AG20443 (cell line): ENCODE measurements around the gene IKBKG.
"Not testable (repeated sequence)": the region's sequence is repeated elsewhere in the genome, so short reads cannot be mapped to it uniquely, and the experiment has no call there.

Experiments used
- DNase-seq: peaks from one replicate; pipeline ENCODE4 v3.0.0; 2012; ENCODE audit warnings: low spot score, mixed read lengths

Gene IKBKG

DNA sequence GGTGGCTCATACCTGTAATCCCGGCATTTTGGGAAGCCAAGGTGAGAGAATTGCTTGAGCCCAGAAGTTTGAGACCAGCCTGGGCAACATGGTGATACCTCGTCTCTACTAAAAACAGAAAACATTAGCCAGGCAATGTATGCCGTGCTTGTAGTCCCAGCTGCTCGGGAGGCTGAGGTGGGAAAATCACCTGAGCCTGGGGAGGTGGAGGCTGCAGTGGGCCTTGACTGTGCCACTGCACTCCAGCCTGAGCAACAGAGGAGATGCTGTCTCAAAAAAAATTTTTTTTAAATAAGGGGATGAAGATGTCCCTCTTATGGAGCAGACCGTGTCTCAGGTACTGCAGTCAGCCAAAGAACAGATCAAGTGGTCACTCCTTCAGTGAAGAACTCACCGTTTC is 58.1 kb downstream of the IKBKG start:
- no peak for DNase-seq

DNA sequence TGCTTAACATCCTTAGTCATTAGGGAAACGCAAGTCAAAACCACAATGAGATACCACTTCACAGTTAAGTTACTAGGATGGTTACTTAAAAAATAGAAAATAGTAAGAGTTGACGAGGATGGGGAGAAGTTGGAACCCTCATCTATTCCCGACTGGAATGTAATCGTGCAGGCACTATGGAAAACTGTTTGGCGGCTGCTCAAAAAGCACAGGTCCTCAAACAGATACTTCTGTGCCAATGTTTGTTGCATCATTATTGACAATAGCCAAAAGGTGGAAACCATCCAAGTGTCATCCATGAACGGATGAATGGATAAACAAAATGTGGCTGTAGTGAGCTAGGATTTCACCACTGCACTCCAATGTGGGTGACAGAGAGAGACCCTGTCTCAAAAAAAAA is 60.0 kb downstream of the IKBKG start:
- DNase-seq: no peak

DNA sequence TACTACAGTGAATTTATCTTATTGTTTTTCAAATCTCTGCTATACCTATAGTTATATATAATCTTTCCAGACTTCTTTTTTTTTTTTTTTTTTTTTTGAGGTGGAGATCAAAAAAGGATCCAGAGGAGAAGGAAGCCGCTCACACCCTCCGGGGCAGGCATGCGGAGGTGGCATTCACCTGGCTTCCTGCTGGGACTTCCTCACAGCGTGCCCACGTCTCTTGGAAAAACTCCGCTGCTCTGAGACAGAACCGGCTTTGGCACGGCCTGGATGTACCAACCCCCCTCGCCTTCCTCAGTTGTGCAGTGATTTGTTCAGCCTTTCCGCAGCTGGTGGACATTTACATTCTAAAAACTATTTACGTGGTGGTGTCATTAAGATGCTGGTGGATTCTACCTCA is 60.6 kb downstream of the IKBKG start:
- DNase-seq: not testable (repeated sequence)

DNA sequence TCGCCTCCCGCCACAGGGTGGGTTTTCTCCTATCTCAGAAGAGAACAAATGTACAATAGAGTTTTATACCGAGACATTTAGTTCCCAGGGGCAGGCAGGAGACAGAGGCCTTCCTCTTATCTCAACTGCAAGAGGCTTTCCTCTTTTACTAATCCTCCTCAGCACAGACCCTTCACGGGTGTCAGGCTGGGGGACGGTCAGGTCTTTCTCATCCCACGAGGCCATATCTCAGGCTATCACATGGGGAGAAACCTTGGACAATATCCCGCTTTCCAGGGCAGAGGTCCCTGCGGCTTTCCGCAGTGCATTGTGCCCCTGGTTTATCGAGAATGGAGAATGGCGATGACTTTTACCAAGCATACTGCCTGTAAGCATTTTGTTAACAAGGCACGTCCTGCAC is 61.4 kb downstream of the IKBKG start:
- DNase-seq: not testable (repeated sequence)

DNA sequence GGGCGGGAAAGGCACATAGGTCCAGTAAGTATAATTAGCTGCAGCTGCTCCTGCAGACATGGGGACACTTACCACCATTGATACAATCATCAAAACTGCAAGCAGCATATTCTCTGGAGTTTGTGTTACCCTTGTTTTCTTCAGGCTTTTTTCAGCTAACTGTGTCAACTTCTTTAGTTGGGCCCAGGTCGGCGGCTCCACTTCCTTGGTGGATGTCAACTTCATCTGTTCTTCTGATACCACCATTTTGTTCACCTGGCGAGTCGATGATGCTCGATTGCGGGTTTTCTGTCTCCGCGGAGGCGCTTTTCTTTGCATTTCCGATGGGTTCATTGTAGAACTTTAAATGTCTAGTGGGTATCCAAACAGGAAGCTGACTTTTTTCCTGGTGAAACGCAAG is 63.7 kb downstream of the IKBKG start:
- not testable (repeated sequence) for DNase-seq

DNA sequence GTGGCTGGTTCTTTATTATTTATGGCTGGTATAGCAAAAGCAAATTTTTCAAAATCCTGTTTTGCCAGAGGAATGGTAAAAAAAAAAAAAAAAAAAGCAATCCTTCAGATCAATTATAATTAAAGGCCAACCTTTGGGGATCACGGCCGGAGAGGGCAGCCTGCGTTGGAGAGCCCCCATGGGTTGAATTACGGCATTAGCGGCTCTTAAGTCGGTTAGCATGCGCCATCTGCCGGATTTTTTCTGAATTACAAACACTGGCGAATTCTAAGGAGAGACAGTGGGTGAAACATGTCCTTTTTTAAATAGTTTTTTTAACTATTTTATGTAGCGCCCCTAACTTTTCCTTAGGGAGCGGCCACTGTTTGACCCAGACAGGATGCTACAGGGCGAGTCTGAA is 66.2 kb downstream of the IKBKG start:
- not testable (repeated sequence) for DNase-seq
